Stimulated activated CD8-positive, alpha-beta memory T cell treated with anti-CD3 and anti-CD28 coated beads, Interleukin-7, amount 100 ng/mL, for 24 hours (primary cell): ENCODE measurements around the gene XPR1.
"Not testable (repeated sequence)": the region's sequence is repeated elsewhere in the genome, so short reads cannot be mapped to it uniquely, and the experiment has no call there.

Experiments
- DNase-seq: peaks from one replicate; pipeline ENCODE4 v3.0.0-alpha.2; 2020; ENCODE audit warnings: low read depth

The XPR1 gene

DNA sequence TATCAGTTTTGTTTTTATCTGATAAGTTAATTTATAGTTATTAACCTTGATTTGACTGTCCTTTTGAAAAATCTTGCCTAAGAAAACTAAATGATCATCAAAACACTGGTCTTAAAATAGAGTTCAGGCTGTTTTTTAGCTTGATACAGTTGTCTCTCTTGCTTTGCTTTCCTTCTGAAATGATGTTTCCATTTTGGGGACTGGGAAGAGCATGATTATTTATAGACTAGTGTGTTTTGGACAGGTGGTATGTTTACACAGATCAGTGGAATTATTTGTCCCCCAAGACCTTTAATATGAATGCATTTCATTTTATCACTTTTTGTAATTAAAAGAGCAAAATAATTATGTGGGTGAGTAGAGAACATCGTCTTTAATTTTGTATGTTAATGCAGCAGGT lies 90.8 kb downstream of the XPR1 start:
- no peak for DNase-seq

DNA sequence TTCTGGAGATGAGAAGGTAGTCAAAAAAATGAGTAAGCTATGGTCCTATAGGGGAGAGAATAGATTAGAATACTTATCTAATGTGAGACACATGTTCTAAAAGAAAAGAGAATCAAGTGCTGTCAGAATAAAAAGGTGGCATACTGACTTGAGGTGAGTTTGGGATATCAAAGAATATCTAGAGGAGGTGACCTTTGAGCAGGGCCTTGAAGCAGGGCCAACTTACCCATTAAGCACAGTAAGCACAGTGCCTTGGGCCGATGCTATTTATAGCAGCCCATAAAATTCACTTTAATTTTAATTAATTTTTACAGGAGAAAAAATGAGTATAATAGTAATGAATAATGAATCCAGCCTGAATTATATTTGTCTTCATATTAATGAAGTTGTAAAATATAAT lies 92.2 kb downstream of the XPR1 start:
- DNase-seq, result no peak

DNA sequence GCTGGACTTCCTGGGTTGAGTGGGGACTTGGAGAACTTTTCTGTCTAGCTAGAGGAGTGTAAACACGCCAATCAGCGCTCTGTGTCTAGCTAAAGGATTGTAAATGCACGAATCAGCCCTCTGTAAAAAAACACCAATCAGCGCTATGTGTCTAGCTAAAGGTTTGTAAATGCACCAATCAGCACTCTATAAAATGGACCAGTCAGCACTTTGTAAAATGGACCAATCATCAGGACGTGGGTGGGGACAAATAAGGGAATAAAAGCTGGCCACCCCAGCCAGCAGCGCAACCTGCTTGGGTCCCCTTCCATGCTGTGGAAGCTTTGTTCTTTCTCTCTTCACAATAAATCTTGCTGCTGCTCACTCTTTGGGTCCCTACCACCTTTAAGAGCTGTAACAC lies 94.2 kb downstream of the XPR1 start:
- not testable (repeated sequence) for DNase-seq

DNA sequence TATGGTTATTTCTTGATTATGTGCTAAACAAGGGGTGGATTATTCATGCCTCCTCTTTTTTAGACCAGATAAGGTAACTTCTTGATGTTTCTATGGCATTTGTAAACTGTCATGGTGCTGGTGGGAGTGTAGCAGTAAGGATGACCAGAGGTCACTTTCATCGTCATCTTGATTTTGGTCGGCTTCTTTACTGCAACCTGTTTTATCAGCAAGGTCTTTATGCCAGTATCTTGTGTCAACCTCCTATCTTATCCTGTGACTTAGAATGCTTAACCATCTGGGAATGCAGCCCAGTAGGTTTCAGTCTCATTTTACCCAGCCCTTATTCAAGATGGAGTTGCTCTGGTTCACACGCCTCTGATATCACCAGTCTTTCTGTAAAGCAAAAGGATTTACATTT lies 95.9 kb downstream of the XPR1 start:
- not testable (repeated sequence) for DNase-seq

DNA sequence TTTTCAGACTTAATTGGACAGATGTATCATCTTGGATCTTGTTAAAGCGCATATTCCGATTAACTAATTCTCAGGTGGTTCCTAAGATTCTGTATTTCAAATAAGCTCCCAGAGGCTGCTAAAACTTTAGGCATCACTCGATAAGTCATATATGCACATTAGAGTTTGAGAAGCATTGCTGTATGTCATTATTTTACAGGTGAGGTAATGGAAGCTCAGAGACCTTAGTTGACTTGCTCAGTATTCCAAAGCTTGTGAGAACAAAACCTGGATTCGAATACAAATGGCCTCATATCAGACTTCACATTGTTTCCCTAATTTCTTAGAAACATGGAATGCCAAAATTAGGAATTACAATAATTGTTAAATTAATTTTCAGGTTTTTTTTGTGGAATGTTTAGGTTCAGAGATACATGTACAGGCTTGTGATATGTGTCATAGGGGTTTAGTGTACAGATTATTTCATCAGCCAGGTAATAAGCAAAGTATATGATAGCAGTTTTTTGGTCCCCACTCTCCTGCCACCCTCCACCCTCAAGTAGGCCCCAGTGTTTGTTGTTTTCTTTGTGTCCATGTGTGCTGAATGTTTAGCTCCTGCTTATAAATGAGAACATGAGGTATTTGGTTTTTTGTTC lies 96.8 kb downstream of the XPR1 start:
- no peak for DNase-seq

DNA sequence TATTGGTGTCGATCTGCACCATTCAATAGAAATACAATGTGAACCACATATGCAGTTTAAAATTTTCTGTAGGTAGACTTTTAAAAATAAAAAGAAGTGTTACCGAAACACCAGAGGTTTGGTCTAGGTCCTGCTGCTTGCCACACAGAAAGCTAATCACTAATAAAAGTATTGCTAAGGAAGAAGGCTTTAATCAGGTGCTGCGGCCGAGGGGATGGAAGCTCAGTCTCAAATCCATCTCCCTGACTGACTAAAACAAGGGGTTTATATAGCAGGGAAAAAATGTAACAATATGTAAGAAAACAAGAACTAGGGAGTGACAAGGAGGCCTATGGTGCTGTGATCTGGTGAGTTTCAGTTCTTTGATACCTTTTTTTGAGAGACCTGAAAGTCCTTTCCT lies 99.3 kb downstream of the XPR1 start:
- DNase-seq, result no peak

DNA sequence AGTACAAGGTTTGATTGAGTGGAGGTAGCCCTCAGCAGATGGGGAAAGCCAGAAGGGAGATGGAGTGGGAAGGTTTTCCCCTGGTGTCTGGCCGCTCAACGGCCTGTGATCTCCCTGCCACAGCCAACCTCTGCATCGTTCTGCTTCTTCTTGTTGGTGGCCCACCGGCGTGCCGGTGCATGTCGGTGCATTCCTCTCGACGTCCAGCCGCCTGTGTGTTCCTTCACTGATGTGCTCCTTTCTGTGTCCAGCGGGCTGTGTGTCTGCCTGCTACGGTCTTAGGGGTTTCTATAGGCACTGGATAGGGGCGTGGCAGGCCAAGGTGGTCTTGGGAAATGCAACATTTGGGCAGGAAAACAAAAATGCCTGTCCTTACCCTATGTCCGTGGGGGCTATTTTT lies 101.0 kb downstream of the XPR1 start:
- no peak for DNase-seq

DNA sequence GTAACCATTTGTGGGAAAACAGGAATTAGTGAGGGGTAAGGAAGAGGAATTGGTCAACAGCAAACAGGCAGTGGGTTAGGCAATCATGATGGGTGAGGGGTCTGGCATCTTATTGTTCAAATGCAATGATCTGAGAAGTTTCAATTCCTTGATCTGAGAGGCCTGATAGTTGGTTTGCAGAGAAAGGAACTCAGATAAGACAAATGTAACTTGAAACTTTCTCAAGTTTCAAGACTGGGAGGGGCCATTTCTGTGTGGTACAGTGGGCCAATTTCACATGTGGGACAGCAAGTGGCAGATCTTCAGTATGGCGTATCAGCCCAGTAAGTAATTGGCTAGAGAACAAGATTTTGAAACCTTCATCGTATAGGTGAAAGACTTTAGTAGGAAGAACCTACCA lies 102.5 kb downstream of the XPR1 start:
- no peak for DNase-seq

DNA sequence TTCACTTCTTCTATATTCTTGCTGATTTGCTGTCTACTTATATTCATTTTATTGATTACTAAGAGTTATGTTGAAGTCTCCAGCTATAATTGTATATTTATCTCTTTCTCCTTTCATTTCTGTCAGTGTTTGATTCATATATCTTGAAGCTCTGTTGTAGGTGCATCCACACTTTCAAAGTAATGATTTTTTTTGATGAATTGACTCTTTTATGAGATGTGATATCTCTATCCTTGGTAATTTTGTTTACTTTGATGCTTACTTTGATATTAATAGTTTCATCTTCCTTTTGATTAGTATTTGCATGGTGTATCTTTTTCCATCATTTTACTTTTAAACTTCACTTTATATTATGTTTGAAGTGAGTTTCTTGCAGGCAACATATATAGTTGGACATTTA lies 110.8 kb downstream of the XPR1 start:
- DNase-seq, result no peak

DNA sequence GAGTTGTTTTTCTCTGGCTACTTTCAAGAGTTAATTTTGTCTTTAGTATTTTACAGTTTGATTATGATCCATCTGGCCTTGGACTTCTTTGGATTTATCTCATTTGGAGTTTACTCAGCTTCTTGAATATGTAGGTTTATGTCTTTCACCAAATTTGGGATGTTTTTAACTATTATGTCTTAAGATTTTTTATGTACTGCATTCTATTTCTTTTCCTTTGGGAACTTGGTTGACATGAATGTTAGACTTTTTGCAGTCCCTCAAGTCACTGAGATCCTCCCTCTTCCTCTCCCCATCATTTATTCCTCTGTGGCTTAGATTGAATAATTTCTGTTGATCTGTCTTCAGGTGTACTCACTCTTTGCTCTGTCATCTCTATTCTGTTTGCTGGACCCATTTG lies 112.0 kb downstream of the XPR1 start:
- no peak for DNase-seq

DNA sequence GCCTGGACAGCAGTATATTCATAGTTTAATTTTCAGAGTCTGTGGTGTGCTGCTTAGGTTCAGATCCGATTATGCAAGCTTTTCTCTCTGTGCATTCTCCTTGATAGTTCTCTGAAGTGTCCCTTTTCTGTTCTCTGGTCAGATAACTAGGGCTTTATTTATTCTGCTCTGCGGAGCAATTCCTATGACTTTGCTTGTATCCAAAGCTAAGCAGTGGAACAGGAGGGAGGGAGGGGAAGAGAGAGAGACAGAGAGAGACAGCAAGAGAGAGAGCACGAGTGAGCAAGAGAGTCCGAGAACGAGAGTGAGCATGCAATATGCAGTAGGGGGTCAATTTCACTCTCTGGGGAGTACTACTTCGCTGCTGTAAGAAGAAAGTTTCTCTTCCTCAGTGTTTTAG lies 113.3 kb downstream of the XPR1 start:
- DNase-seq, result no peak

DNA sequence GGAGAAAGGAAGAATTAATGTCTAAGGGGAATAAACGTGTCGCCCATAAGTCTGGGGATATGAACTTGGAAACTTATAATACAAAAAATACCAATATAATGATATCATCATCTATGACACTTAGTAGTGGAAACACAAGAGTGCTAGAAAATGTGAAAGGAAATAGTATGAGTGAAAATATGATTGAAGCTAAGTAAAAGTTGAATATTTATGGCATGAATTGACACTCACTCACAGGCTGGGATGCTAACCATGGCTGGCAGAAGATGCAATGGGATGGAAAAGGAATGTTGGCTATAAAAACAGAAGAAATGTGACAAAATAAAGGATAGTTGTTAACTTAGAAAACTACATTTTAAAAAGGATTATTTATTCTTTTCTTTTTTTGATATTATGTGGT lies 120.1 kb downstream of the XPR1 start:
- DNase-seq, result no peak

DNA sequence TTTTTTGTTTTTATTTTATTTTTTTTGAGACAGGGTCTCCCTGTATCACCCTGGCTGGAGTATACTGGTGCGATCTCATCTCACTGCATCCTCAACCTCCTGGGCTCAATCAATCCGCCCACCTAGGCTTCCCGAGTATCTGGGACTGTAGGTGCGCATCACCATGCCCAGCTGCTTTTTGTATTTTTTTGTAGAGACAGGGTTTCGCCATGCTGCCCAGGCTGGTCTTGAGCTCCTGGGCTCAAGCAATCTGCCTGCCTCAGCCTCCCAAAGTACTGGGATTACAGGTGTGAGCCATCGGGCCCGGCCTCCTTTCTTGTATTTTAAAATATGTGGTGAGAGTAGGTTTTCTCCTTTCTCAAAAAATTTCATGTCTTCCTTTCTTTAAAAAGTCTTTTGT lies 122.6 kb downstream of the XPR1 start:
- DNase-seq, result no peak

DNA sequence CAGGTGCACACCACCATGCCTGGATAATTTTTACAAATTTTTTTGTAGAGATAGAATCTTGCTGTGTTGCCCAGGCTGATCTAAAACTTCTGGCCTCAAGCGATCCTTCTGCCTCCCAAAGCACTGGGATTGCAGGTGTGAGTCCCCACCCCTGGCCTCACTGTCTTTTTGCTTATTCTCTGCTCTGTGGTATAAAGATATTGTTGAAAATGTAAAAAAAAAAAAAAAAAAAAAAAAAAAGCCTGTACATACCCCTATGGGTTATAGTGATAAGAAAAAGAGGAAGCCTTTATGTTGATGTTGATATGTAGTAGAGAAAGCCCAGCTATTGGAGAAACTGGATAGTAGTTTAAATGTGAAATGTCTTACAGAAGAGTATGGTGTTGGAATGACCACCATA lies 125.8 kb downstream of the XPR1 start:
- no peak for DNase-seq

DNA sequence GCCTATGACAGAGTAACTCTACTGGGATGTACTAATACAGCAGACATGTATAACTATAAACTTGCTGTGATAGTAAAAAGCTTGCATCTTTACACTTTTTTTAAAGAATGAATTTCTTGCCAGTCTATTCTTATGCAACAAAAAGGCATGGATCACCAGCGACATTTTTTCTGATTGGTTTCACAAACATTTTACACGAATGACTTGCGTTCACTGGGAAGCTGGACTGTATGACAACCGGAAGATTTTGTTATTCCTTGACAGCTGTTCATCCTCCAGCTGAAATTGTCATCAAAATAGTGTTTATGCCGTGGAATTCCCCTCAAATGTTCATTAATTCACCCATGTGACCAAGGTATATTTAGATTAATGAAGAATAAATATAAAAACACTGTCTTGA lies 131.0 kb downstream of the XPR1 start:
- DNase-seq, result no peak

DNA sequence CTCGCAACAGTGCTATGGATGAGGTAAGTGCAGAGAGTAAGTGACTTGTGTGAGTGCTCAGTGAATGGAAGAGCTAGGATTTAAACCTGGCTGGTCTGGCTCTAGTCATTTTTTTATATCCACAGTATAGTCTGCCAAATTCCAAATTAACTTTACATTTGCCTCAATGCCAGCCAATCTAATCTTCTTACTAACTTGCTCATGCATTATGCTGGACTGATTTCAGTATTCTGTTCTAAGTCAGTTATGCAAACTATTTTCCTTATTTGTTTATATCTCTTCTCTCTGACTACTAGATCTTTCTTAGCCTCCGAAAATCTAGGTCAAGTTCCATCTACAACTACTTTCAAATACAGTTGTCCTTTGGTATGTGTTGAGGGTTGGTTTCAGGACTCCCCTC lies 133.3 kb downstream of the XPR1 start:
- no peak for DNase-seq

DNA sequence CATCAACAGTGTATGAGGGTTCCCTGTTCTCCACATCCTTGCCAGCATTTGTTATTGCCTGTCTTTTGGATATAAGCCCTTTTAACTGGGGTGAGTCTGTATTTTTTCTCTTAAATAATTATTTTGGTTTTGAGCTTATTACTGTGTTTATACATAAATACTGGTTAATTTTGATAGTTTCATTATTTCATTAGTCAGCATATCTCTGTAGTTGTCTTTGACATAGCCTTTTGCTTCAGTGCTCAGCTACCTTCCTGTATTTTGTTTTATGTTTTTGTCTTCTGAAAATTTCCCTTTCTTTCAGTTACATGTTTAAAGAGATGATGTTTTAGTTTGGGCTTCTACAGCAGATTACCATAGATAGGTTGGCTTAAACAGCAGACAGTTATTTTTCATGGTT lies 138.1 kb downstream of the XPR1 start:
- DNase-seq, result no peak

DNA sequence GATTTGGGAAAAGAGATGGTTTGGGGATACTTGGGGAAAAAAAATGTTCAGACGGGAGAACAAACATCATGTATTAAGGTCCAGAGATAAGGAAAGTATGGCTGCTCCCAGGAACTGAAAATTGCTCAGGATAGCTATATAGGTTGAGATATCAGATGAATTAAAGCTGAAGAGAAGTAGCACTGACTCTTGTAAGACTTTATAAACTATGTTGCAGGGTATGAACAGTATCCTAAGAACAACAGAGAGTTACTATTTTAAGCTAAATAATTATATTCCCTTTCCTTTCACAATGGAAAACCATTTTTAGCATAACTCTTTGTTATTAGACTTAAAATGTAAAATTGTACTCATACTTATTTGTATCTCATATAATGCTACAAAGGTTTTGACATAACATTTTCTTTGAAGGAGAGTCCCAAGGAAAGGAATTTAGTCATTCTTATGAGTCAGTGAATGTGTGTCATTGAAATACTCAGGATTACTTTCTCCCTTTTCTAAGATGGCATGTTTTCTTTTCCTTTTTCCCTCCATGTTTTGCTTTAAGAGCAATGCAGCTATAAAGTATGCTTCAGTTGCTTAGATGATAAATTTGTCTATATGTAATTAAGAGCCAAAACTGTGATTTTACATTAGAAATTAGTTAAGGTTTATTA lies 141.5 kb downstream of the XPR1 start:
- no peak for DNase-seq

DNA sequence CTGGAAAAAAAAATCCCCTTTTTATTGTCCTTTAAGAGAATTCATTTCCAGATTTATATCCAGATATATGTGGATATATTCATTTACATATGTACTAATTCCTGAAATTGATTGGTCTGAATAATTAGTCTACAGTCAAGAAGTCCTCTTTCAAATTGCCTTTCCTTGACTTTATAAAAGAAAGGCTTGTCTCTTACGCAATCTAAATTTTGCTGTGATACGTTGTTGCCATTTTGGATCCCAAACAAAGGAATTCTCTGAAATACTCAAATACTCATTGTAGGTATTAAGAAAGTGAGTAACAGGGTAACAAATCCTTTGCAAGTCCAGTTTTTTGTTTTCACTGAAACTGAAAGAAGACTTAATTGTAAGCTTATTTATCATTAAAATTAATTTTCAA lies 144.0 kb downstream of the XPR1 start:
- DNase-seq, result no peak

DNA sequence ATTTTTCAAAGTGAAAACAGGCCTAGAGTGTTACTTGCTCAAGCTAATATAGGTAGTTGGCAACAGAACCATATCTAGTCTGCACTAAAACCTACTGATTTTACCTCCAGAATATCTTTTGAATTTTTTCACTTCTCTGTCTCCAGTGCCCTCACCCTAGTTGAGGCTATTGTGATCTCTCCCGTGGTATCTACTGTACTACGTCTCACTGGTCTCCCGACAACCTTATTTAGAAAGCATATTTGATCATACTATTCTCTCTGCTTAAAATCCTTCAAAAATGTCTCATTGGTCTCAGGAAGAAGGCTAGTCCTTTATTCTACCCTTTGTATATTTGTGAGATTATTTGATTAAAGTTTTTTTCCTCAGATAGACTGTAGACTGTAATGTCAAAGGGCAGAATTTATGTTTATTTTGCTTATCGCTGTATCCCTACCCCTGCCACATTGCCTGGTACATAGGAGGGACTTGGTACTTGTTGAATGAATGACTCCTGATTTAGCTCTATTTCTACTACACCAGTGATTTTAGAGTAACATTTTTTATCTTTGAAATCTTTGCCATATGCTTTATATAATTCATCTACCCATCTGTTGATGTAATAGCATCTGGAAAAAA lies 145.4 kb downstream of the XPR1 start:
- DNase-seq, result no peak

DNA sequence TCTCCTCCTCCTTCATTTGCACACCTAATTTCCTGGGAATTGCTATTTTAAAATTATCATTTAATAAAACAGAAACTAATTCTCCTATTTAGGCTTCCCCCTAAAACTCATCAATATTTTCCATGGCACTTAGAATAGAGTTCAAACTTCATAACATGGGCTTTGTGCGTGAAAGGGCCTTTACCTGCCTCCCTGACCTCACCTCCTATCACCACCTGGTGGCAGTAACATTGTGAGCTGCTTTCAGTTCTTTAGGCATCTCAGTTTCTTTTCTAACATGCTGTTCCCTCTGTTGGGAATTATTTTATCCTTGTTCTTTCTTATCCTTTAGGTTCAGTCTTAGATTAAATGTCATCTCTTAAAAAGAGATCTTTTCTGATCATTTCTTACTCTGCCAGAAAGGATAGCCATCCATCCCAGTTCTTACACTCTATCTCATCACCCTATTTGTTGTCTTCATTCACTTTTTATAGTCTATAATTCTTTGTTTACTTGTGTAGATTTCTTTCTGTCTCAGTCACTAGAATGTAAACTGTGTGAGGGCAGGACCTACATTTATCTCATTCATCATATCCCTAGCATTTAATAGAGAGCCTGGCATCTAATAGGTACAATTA lies 147.1 kb downstream of the XPR1 start:
- DNase-seq, result no peak

DNA sequence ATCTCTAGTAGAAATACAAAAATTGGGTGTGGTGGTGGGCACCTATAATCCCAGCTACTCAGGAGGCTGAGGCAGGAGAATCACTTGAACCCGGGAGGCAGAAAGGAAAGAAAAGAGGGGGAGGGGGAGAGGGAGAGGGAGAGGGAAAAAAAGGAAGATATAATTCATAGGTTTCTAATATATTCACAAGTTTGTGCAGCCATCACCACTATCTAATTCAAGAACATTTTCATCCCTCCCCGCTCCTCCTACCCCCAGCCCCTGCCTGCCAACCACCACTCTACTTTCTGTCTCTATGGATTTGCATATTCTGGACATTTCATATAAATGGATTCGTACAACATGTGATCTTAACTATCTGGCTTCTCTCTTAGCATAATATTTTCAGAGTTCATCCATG lies 147.8 kb downstream of the XPR1 start:
- no peak for DNase-seq

DNA sequence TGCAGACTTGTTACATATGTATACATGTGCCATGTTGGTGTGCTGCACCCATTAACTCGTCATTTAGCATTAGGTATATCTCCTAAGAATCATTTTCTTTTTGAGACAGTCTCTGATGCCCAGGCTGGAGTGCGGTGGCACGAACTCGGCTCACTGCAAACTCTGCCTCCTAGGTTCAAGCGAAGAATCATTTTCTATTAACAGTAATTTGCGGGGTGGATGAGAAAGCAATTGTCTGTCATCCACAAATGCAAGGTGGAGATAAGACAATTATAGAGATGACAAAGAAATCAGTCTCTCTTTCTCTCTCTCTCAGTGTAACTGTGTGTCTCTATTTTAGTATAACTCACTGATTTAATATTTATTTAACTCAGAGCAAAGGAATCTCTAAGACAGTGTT lies 149.9 kb downstream of the XPR1 start:
- no peak for DNase-seq

DNA sequence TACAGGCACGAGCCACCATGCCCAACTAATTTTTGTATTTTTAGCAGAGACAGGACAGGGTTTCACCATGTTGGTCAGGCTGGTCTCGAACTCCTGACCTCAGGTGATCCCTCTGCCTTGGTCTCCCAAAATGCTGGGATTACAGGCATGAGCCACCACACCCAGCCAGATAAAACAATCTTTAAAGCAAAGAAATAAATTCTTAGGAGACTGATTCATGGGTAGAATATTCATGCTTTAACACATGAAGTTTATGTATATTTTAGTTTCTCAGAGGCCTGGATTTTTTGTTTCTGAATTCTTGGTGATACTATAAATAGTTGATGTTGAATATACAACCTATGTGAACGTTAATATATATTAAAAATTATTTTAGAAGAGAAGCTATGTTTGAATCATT lies 153.5 kb downstream of the XPR1 start:
- no peak for DNase-seq
